COLO829 (cell line): ENCODE measurements around the gene NHEJ1.

Experiments
- DNase-seq: peaks from one replicate; pipeline ENCODE4 v3.0.0; 2012; ENCODE audit warnings: low spot score

The NHEJ1 gene

DNA sequence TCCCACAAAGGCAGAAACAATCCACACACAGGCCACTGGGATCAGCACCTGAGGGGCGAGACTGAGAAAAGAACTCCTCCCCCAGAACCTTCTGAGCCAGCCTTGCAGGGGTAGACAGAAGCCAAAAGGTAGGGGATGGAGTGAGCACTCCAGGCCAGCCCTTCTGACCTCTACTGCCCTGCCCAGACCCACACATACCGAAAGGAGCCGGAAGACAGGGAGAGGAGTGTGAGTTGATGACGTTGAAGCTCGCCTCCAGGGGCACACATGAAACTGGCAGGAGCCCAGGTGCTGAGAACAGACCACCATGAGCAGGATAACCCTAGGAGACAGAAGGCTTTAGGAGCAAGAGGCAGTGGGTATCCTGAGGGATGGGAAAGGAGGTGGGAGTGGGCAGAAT is 7.4 kb upstream of the NHEJ1 start:
- DNase-seq: no peak

DNA sequence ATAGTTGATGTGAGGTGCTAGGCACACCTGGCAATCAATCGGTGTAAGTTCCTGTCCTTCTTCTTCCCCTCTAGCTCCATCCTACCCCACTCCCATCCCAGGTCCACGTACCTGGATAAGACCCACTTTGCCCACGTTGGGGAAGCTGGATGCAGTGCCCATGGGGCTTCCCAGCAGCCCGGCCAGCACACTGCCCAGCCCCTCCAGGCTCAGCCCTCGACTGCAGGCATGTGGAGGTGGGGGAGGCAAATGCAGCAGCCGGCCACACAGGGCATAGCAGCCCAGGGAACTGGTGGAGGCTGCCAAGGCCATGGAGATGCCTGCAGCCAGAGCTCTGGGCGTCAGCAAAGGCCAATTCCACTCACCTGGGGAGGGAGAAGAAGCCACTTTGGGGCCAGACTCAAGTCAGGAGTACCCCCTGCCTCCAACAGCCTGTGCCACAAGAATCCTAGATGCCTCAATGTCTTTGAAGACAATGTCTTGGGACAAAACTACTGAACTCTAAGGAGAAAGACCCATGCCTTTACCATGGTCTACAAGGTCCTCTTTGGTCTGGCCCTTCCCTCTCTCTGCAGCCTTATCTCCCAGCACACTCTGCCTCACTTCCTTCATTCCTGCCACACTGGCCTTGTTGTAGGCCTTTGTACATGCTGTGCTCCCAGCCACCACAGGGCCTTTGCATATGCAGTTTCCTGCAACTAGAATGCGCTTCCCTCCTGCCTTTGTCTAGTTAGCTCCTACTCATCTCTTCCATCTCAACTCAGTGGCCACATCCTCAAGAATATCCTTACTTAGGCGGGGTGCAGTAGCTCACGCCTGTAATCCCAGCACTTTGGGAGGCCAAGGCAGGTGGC is 4.7 kb upstream of the NHEJ1 start:
- no peak for DNase-seq

DNA sequence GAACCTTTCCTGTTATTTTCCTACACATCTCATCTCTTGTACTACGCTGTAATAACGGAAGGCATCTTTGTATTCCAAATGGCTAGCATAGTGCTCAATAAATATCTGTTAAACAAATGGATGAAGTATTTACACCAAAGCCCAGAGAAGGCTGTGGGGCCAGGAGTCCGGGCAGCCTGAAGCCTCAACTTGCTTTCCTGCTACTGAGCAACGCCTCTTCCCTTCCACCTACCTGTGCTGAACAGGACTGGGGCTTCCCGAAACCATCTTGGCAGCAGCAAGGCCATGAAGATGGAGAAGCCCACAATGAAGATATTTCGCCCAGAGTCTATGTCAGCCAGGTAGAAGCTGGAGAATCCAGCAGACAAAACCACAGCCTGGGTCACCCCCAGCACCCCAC is 2.5 kb upstream of the NHEJ1 start:
- DNase-seq: no peak

DNA sequence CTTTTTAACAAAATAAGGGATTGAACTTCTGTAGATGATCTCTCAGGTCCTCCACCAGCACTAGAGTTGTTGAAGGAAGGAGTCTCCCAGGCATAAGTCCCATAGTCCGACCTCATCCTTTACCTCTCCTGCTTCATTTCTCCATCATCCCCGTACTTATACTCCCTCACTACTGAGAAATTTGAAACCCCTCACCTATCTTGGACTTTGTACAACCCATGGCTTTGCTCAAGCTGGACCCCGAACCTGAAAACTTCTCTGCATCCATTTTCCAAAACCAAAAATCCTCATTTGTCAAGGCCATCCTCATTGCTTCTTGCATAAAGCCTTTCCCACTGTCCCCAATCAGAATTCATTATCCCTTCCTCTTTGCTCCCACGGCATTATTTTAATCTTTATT is 482 bp upstream of the NHEJ1 start:
- no peak for DNase-seq

DNA sequence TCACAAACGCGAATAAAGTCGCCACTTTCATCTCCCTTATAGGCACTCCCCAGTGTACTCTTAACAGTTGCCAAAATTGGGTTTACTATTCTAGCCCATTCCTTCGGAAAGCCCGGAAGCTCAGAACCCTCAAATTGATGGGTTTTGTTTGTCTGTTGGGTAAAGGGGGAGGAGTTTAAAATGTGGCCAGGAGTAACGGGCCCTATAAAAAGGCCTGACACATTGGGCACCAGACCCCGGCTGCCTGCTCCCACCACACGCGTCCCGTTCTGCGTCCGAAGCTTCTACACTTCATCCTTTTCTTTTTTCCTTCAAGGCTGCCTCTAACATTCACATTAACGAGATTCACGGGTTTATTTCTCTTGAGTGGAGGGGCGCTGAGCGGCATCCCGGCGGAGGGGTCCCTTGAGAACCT is 837 bp downstream of the NHEJ1 start:
- no peak for DNase-seq

DNA sequence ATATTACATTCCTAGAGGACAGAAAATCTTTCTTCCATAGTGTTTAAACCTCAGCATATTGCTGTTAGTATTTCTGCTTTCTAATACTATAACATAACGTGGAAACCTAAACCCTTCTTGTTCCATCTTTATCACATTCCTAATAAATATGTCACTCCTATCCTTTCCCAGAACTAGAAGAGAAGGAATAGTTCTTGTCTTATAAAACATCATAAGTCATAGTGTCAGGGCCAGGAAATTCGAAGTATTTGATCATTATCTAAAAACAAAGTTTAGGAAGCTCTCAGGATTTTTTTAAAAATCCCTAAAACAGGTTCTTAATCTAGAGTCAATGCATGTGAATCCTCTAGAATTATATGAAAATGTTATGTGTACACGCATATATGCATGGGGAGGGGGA is 2.0 kb downstream of the NHEJ1 start:
- DNase-seq: no peak

DNA sequence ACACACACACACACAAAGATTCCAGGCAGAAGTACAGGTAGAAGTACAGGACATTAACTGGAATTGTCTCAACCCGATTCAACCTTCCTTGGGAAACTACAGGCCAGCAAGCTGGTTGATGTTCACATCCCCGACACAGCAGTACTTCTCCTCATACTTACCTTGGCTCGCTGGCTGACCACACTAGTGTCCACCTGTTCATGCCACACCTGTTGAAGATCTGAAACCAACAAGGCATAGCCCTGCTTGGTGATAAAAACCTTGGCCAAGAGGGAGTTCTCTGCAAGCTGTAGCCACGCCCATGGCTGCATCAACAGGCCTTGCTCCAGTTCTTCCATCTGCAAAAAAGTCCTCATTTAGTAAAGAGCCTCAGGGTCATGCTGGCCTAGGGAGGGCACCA is 2.6 kb downstream of the NHEJ1 start:
- DNase-seq: no peak

DNA sequence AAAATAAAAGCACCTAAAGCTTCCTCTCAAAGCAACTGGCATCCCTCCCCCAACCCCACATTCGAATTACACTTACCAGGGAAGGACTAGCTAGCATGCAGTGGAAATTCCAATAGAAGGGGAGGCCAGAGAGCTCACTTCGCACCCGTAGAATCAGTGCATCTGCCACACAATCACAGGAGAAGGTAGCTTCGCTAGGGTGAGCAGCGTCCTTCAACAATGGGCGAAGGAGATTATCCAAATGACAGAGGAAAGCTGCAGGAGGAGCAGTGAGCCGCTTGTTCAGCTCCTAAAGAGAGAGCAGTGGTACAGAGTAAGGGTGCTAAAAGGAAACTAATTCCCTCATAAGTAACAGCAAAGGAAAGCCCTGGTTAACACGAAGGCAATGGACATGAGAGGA is 3.2 kb downstream of the NHEJ1 start:
- no peak for DNase-seq

DNA sequence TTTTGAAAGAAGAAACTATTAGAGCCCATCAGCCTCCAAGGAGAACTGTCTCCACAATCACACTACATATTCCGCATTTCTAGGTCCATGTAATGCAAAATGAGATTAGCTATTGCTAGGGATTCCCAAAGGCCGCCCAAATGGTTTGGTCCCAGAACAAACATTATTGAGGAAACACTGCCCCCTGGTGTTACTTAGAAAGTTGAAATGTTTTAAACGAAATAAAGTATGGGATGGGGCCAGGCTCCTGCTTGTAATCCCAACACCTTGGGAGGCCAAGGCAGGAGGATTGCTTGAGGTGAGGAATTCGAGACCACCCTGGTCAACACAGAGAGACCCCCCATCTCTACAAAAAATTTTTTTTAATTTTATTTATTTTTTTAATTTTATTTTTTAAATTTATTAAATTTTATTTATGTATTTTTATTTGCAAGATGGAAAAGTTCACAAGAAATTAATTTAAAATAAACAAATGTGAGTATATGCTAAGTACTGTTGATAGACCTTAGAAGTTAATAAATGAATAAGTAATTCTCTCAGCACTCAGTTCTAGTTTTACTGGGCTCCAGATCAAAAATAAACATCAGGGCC is 5.5 kb downstream of the NHEJ1 start:
- peak; percentile 66 for DNase-seq

DNA sequence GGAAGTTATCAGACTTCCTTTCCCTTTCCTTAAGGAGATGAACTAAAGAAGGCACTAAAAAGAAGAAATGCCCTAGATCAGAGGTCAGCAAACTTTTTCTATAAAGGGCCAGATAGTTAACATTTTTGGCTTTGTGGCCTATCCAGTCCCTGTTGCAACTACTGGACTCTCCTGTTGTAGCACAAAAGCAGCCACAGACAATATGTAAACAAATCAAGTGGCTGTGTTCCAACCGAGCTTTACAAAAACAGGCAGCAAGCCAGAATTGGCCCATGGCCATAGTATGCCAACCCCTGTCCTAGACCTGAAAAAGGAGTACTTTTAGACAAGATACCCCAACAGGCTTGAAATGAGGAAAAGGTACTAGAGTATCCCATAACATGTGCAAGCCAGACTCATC is 10.9 kb downstream of the NHEJ1 start:
- DNase-seq: no peak

DNA sequence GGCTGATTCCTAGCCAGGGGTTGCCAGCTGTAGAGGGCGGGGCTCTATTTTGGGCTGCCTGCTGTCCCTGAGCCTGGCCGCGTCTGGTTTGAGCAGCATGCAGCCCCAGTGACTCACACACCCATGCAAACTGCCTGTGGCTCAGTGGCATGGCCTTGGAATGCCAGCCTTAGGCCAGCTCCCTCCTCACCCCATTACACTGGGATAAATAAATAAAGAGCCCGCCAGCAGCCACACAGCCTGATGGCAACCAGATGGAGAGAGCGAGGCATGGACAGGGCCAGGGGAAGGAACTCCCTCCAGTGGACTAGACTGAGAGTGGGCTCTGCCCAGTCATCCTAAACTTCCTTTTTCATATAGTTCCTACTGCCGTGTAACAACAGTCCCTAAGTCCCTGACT is 18.3 kb downstream of the NHEJ1 start:
- no peak for DNase-seq

DNA sequence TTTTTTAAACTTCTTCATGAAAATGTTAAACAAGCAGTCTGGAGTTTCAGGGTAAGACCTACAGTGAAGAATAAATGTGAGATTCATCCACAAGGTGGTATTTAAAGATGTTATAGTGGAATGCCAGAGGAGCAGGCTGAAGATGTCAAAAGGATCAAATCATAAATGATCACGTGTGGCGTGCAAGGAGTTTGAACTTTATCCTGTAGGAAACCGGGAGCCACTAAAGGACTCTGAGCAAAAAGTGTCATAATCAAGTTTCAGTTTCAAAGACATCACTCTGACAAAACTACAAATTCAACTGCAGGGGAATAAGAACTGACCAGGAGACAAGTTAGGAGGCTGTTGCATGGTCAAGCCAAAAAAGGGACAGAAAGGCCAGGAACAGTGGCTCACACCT is 19.9 kb downstream of the NHEJ1 start:
- no peak for DNase-seq

DNA sequence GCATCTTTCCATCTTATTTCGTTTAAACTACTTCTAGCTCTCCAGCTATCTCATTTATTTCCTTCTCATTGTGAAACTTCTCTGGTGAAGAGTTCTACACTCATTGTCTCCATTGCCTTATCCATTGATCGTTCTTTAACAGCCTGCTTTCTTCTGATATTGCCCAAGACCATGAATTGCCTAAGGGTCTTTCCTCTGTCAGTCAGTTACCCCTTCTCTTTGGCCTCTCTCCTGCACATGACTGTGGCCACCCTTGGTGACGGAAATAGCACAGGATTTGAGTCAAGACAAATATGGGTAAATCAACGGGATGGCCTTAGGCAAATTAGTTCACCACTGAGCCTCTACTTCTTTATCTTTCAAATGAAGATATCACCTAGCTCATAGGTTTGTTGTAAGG is 26.6 kb downstream of the NHEJ1 start:
- no peak for DNase-seq

DNA sequence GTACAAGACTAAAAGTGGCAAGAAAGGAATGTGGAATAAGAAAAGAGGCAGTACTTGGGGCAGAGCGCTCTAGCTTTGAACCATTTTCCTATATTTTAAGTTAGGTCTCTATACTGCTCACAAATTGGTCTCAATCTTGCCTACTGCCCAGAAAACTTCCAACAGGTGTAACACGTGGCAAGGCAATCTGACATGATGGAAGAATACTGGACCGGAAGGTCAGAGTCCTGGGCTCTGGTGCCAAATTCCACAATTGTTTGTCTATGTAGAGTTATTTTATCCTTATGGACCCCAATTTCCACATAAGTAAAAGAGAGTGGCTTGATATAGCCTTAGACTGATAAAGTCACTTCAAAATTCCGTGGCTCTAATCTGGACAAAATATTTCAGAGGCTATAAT is 28.9 kb downstream of the NHEJ1 start:
- no peak for DNase-seq

DNA sequence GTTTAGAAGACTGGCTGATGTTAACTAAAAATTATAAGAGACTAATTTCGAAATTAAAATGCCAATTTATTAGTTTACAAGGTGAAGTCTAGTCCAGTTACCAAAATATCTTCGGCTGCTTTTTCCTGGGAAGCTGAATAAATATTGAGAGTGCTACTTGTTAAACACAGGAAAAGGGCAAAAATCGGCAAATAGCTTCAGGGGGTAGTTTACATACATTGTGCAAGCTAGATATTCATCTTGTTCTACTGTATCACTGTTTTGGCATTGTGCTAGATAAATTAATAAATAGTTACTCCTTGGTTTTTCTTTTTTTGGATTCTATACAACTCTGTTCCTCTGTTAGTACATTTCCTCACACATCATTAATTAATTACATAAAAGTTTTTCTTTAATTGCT is 29.3 kb downstream of the NHEJ1 start:
- DNase-seq: no peak

DNA sequence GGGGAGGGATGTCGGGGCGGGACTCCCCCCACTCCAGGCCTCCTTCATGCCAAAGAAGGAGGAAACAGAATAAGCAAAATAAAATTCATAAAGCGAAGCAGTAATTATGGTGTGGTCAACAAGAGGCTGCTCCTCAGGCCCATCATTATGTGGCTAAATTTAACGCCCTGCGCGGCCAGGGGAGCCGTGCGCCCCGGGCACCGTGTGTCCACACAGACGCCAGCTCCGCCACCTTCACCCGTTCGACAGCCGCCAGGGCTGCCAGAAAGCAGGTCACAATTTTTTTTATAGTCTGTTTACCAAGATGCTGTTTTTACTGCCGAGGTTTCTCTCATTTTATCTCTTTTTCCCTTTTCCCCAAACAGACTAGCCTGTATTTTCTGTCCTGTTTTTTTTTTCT is 31.0 kb downstream of the NHEJ1 start:
- DNase-seq: no peak

DNA sequence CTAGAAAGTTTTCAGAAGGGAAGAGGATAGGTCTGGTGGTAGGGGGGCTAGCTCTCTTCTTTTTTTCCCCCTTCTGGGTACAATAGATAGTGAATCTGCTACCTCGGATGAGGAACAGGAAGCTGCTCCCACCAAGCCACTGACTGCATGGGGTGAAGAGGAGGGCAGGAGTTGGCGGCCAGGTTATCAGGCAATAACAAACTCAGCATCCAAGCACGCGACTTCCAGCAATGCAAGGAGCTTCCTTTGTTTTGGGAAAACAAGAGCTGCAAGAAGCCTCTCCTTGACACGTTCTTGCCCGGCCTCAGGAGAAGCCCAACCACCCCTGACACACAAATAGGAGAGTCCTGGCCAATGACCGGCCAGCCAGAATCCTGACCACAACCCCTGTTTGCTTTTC is 32.2 kb downstream of the NHEJ1 start:
- DNase-seq: no peak

DNA sequence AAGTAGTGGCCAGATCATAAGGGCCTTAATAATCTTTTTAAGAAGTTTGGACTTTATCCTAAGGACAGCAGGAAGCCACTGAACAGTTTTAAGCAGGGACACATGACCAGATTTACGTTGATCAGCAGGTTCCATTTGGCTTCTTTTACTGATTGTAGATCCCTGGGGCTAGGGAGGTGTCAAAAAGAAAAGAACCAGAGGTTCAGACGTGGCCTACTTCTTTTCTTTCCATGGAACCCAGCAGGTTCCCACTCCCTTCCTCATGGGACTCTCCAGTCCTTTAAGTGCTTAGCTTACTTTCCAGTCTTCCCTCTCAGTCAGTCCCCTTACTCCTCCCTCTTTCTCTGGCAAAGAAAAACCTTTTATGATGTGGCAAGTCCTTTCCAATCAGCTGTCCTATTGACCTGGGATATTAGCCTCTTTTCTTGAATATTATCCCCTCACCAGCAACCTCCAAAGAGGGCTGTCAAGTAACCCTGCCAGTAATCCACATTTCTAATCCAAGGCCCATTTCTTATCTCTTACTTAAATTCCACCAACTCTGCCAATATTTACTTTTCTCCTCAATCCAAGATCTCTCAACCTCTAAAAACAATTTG is 33.5 kb downstream of the NHEJ1 start:
- DNase-seq: no peak

DNA sequence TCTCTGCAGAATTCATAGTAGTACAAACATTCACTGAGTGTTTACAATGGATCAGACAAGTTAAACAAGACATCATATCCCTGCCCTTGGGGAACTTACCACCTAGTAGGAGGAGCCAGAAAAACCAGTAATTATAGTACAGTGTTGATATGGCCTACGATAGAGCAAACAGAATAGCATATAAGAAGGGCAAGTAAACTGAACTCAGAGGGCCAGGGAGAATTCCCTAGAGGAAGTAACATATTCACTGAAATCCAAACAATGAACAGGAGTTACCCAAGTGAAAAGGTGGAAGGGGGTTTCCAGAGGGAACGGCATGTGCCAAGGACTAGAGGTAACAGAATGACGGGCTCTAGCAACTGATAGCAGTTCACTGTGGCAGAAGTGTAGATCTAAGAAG is 34.1 kb downstream of the NHEJ1 start:
- no peak for DNase-seq

DNA sequence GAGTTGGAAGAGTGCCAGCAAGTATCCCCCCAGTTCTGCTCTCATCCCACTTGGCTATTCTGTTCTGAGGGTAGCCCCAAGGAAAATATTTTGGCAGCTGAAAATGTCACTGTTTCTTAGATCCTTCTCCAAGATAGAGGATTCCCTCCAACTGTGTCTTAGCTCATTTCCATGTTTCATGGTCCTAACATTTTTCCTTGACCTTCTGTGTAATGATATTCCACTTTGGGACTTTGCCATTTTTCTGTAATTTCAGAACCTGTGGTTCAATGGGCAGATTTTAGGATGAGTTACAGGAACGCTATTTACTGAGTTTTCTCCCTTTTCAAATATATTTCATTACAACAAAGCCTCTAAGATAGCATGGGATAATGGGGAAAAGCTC is 34.7 kb downstream of the NHEJ1 start:
- DNase-seq: no peak

DNA sequence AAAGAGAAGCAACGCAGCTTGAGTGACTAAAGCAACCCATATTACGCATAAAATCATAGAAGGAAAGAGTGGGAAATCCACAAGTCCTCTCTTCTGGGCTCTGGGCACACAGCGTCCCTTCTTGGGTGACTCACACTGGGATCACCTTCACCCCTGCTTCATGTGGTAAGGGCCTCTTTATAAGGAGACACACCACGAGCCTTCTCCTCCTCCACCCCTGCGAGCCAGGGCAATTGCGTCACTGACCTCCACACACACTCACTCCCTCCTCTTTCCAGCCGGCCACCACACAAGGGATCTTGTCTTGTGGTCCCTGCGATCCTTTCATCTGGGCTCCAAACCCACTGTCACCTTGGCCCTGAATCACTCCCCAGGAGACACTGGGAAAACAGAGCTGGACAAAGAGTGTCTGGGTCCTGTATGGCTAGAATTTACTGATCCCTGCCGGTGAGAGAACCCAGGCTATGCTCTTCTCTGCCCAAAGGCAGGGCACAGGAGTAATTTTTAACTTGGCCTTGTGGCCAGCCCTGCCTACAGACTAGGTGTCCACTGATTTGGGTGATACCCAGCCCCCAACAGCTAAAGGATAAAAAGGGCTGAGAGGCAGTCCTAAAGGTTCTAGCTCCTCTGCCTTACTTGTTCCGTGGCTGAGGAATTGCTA is 35.3 kb downstream of the NHEJ1 start:
- peak; percentile 88 for DNase-seq

DNA sequence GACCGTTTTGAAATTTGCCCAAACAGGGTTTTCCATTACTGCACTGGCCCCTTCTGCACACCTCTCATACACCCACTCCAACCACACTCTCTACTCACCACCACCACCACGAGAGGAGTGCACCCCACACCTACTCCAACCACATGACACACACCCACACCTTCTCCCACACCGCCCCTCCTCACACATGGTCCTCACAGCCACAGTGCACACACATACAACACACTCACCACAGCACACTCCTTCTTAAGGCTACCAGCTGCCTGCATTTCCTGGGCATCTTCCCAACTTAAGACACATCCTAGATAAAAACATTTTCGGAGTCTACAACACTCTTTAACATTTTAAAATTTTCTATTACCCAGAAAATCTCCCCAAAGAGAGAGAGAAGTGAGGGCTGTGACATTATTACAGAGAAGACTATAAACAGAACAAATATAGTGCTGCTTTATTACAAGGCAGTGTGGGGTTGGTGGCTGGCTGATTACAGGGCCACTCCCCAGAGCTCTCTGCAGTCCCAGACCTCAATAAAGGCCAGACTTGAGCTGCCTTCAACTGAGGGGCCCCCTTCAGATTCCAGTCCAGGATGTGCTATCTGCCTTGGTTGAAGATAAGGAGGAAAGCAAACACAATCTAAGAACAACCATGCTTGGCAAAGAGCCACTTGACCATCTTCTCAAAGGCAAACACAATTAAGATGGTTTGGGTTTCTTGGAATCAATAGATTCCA is 36.1 kb downstream of the NHEJ1 start:
- no peak for DNase-seq
